Astrocyte (in vitro differentiated cells and primary cell): Measurements from ENCODE around the gene BNIPL.

ENCODE experiments used
- CTCF ChIP-seq: IDR thresholded peaks from 2 replicates; pipeline ENCODE4 v1.5.1; 2011; ENCODE audit warnings: low read depth, mild to moderate bottlenecking, inconsistent platforms, low read length, moderate library complexity; ENCODE audit not compliant: insufficient read depth
- EZH2 ChIP-seq: IDR thresholded peaks from 2 replicates; pipeline ENCODE4 v1.6.1; 2012; ENCODE audit warnings: mild to moderate bottlenecking, low read length, inconsistent platforms; ENCODE audit not compliant: insufficient read depth

GRCh38 chr1:151039521-151039920 lies 3.1 kb downstream of the BNIPL start:
- TF ChIP-seq CTCF (no peak), EZH2 (no peak)
